NCI-H226 (cell line): ENCODE results near the gene HOXA3.

Experiments
- DNase-seq: peaks from one replicate; pipeline ENCODE4 v3.0.0-alpha.2; 2015

Gene HOXA3

GRCh38 chr7:27165089-27165995, 13.0 kb upstream of the HOXA3 start, which contains the start of gene HOXA9:
TSS of gene HOXA9 (minus strand) at chr7:27165537. CDS start at chr7:27165457, 80 bp downstream.
- DNase-seq: no peak

GRCh38 chr7:27164367-27165088, 12.1 kb upstream of the HOXA3 start:
- DNase-seq: no peak

- no peak for DNase-seq
These were observed 11.6 kb upstream of the HOXA3 start for GRCh38 chr7:27164045-27164366.

GRCh38 chr7:27163288-27164044, 11.1 kb upstream of the HOXA3 start:
- DNase-seq: no peak

- DNase-seq: no peak
These were observed 10.3 kb upstream of the HOXA3 start for GRCh38 chr7:27162561-27163287.

GRCh38 chr7:27161721-27162560, 9.6 kb upstream of the HOXA3 start:
- DNase-seq: no peak

- DNase-seq: no peak
These were observed 8.9 kb upstream of the HOXA3 start for GRCh38 chr7:27161214-27161720.

- peak; percentile 69 for DNase-seq
These were observed 8.3 kb upstream of the HOXA3 start for GRCh38 chr7:27160546-27161213.

GRCh38 chr7:27160145-27160545, 7.8 kb upstream of the HOXA3 start:
- DNase-seq: no peak

- DNase-seq: no peak
These were observed 7.1 kb upstream of the HOXA3 start for GRCh38 chr7:27159266-27160144.

- no peak for DNase-seq
These were observed 6.3 kb upstream of the HOXA3 start for GRCh38 chr7:27158436-27159265.

- DNase-seq: no peak
These were observed 5.5 kb upstream of the HOXA3 start for GRCh38 chr7:27157702-27158431.

- no peak for DNase-seq
These were observed 4.7 kb upstream of the HOXA3 start for GRCh38 chr7:27156916-27157701.

GRCh38 chr7:27156508-27156898, 4.1 kb upstream of the HOXA3 start, which contains the start of gene HOXA7:
TSS of gene HOXA7 (minus strand) at chr7:27156675. CDS start at chr7:27156545, 130 bp downstream.
- DNase-seq: peak; percentile 72

GRCh38 chr7:27155816-27156507, 3.6 kb upstream of the HOXA3 start:
- DNase-seq: no peak
